C4-2B (cell line): ENCODE results near the gene NKD1.

ENCODE experiments used
- ZFX ChIP-seq: fragments of 450-650 bp; IDR thresholded peaks from 2 replicates; pipeline ENCODE4 v1.6.1; 2017
- TF ChIP-seq, protein P1 (sequence below): fragments of 450-650 bp; conservative IDR thresholded peaks from 2 replicates; pipeline ENCODE4 v1.5.1; 2017; ENCODE audit warnings: mild to moderate bottlenecking

- TF ChIP-seq, protein P1, sequence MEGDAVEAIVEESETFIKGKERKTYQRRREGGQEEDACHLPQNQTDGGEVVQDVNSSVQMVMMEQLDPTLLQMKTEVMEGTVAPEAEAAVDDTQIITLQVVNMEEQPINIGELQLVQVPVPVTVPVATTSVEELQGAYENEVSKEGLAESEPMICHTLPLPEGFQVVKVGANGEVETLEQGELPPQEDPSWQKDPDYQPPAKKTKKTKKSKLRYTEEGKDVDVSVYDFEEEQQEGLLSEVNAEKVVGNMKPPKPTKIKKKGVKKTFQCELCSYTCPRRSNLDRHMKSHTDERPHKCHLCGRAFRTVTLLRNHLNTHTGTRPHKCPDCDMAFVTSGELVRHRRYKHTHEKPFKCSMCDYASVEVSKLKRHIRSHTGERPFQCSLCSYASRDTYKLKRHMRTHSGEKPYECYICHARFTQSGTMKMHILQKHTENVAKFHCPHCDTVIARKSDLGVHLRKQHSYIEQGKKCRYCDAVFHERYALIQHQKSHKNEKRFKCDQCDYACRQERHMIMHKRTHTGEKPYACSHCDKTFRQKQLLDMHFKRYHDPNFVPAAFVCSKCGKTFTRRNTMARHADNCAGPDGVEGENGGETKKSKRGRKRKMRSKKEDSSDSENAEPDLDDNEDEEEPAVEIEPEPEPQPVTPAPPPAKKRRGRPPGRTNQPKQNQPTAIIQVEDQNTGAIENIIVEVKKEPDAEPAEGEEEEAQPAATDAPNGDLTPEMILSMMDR, result no peak
- no peak for TF ChIP-seq ZFX
Measured at GRCh38 chr16:50613964-50614474, 65.8 kb downstream of the NKD1 start.
